K562 (cell line): ENCODE measurements around the gene STING1. TPM values are rescaled to one million over a fixed set of nuclear protein-coding genes. Genes with fewer than 3 reads are reported as not detected.

Source experiments
- HLTF ChIP-seq: fragments of 450-650 bp; IDR thresholded peaks from 2 replicates; pipeline ENCODE4 v1.6.1; 2016
- IRF1 ChIP-seq: sonication (generic); formaldehyde crosslinking; IDR thresholded peaks from 2 replicates; pipeline ENCODE4 v1.8.0; 2022; ENCODE audit warnings: missing genetic modification reagents, mild to moderate bottlenecking, borderline replicate concordance
- JUND ChIP-seq, 2 experiments: IDR thresholded peaks; 2 replicates in 1 of 2; 3 replicates in 1 of 2; pipeline ENCODE4 v1.6.1; 2011; ENCODE audit warnings: borderline replicate concordance in 2 of 2, low read depth in 2 of 2, low read length in 2 of 2, improper control_type of control experiment in 1 of 2, missing biosample characterization in 1 of 2, missing genetic modification characterization in 1 of 2, missing genetic modification reagents in 1 of 2
- PKNOX1 ChIP-seq: fragments of 450-650 bp; IDR thresholded peaks from 2 replicates; pipeline ENCODE4 v1.6.1; 2016
- RB1 ChIP-seq: fragments of 450-650 bp; IDR thresholded peaks from 2 replicates; pipeline ENCODE4 v1.6.1; 2017; ENCODE audit warnings: low read depth, mild to moderate bottlenecking
- SIN3A ChIP-seq, 2 experiments: fragments of 150-350 bp in 1 of 2; IDR thresholded peaks; 2 replicates each; pipeline ENCODE4 v1.6.1; 2011 to 2016; ENCODE audit warnings: borderline replicate concordance in 2 of 2, low read depth in 2 of 2, low read length in 2 of 2, mild to moderate bottlenecking in 2 of 2, moderate library complexity in 2 of 2; ENCODE audit not compliant: control insufficient read depth in 1 of 2
- SIN3B ChIP-seq: fragments of 450-650 bp; IDR thresholded peaks from 2 replicates; pipeline ENCODE4 v1.6.1; 2017; ENCODE audit warnings: low read depth, mild to moderate bottlenecking, moderate library complexity
- SMARCE1 ChIP-seq: fragments of 450-650 bp; IDR thresholded peaks from 2 replicates; pipeline ENCODE4 v1.7.1; 2016; ENCODE audit warnings: mild to moderate bottlenecking
- TCFL5 ChIP-seq: fragments of 250-450 bp; sonication (Bioruptor Pico); conservative IDR thresholded peaks from 2 replicates; pipeline ENCODE4 v1.6.1; 2021; ENCODE audit warnings: mild to moderate bottlenecking, moderate library complexity, matching md5 sums
- TFAM ChIP-seq: fragments of 250-450 bp; sonication (Bioruptor Pico); conservative IDR thresholded peaks from 2 replicates; pipeline ENCODE4 v1.5.0; 2021; ENCODE audit warnings: mild to moderate bottlenecking, moderate library complexity
- ZNF197 ChIP-seq: fragments of 200-800 bp; sonication (Bioruptor generic); IDR thresholded peaks from 2 replicates; pipeline ENCODE4 v1.6.1; 2016; ENCODE audit warnings: low read depth, missing genetic modification characterization, missing compliant biosample characterization
- polyA plus RNA-seq, 8 experiments: library from polyadenylated mRNA; depleted of rRNA in 4 of 8; stranded (reverse) in 5 of 8; unstranded in 3 of 8; fragments of >200 nt; fragmentation: Nextera tagmentation in 2 of 8; fragmentation: Illumina TruSeq in 1 of 8; extraction: Ambion mirVana in 2 of 8; extraction: Trizol in 1 of 8; gene quantifications; 2 replicates each; pipeline versions ENCODE4 v1.2.1 to v1.2.3, GENCODE V29; 2011 to 2014; ENCODE audit warnings: inconsistent platforms in 1 of 8, missing spikeins in 1 of 8
- total RNA-seq, 7 experiments: library from RNA; depleted of rRNA in 6 of 7; stranded (reverse); fragments of >200 nt in 6 of 7; fragmentation: Illumina TruSeq in 2 of 7; extraction: Trizol in 2 of 7; gene quantifications; 2 replicates each; pipeline versions ENCODE4 v1.2.1 to v1.2.3, GENCODE V29; 2011 to 2021; ENCODE audit warnings: low replicate concordance in 1 of 7

STING1 gene
- total and polyA plus RNA-seq, 9 of the 15 experiments (the other 6 are each of a cell fraction or from before 2014, with no cell fraction given): 20.8 to 69.1 (median 44.7) TPM

GRCh38 chr5:139438707-139439012, 43.9 kb downstream of the STING1 start (continued):
- TF ChIP-seq PKNOX1: peak; percentile 81
- no peak for TF ChIP-seq SIN3A (IDR thresholded peaks at IDR 0.05; ENCODE audit: borderline replicate concordance in 2 of 2, control insufficient read depth in 1 of 2, low read depth in 2 of 2, low read length in 2 of 2)
- TF ChIP-seq ZNF197 (CRISPR knock-in tag): no peak
- no peak for TF ChIP-seq TCFL5 (CRISPR knock-in tag)
- 0 out of 2 replicates have a peak, but pooled peaks have one; percentile 7 for TF ChIP-seq SMARCE1
- TF ChIP-seq IRF1 (CRISPR knock-in tag): no peak
- no peak for TF ChIP-seq JUND (IDR thresholded peaks at IDR 0.05; ENCODE audit: borderline replicate concordance, low read depth, low read length)
- TF ChIP-seq JUND (tag; IDR thresholded peaks at IDR 0.05; ENCODE audit: borderline replicate concordance, low read depth, low read length): no peak
- TF ChIP-seq TFAM (CRISPR knock-in tag): no peak
- TF ChIP-seq RB1: no peak
- TF ChIP-seq HLTF: no peak
- no peak for TF ChIP-seq SIN3B
